ENCODE measurements around the gene HTRA3.

Gene HTRA3

GRCh38 chr4:8311101-8312068 is 41.8 kb downstream of the HTRA3 start:
- DNase-seq (ENCODE audit: low spot score): no peak

- no peak for DNase-seq (ENCODE audit: low spot score)
Measured at GRCh38 chr4:8312069-8312445, 42.5 kb downstream of the HTRA3 start.

- no peak for DNase-seq (ENCODE audit: low spot score)
Measured at GRCh38 chr4:8312976-8313375, 43.4 kb downstream of the HTRA3 start.

DNA sequence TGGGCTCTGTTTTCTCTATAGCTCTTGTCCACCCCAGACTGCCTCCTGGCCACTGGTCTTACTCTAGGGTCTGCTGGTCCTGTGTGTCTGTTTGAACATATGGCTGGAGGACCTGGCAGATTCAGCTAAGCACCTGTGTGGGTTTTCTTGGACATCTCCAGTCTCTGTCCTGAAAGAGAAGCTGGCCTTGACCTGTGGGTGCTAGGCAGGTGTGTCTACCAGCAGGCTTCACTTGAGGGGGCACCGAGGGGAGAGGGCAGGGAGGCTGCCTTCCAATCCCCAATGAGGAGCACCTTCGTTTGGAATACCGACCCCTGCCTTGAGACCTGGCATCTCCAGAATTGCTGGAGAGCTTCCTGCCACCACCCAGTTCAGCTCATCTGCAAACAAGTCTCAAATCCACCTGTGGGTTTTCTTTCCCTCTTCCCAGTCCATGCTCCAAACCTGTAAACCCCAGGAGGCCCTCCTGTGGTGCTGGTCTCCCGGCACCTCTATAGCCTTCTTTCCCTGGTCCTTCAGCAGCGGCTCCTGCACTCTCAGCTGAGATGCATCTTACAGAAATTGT is 45.2 kb downstream of the HTRA3 start:
- no peak for DNase-seq (ENCODE audit: low spot score)

GRCh38 chr4:8315435-8316250 is 46.1 kb downstream of the HTRA3 start:
- DNase-seq (ENCODE audit: low spot score): peak; percentile 21

GRCh38 chr4:8316251-8316771 is 46.8 kb downstream of the HTRA3 start:
- DNase-seq (ENCODE audit: low spot score): peak; percentile 7

DNA sequence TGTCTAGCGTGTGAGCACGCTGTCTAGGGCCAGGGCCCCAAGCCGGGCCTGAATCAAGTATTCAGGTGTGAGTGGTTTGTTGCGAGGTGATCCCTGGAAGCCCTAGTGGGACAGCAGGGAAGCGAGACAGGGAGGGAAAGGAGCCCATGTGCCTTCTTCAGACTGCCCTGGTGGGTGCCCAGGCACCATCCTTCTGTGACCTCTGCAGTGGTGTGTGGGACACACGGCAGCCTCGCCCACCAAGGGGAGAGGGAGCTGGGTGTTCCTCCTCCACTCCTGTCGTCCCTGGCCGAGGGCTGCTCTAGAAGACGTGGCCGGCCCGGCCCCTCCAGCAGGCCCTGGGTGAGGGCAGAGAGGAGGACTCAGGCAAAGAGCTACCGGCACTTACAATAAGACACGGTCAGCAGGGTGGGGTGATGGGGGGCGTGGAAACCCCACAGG is 47.4 kb downstream of the HTRA3 start:
- DNase-seq (ENCODE audit: low spot score): no peak

DNA sequence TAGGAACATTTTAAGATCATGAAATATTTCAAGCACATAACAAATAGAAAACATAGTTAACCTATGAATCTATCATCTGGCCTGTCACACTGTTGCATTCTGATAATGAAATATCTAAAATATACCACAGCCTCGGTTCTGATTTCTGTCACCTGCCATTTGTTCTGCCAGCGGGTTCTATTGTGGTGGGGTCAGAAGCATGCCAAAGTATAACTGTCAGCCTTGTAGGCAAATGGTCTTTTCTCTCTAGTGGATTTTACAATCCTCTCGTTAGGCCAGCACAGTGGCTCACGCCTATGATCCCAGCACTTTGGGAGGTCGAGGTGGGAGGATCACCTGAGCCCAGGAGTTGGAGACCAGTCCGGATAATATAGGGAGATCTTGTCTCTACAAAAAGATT is 47.9 kb downstream of the HTRA3 start:
- DNase-seq (ENCODE audit: low spot score): no peak

DNA sequence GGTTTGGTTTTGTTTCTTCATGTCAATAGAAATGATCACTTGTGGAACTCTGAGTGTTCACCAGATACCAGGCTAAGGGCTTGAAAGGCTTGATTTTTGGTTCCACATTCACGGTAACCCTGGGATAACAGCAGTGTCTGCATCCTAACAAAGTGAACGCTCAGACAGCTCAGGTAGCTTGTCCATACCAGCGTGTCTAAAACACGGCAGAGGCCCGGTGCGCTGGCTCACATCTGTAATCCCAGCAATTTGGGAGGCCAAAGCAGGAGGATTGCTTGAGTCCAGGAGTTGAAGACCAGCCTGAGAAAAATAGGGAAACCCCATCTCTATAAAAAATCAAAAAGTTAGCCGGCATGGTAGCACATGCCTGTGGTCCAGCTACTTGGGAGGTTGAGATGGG is 49.0 kb downstream of the HTRA3 start:
- DNase-seq (ENCODE audit: low spot score): no peak

GRCh38 chr4:8319061-8319460 is 49.5 kb downstream of the HTRA3 start:
- no peak for DNase-seq (ENCODE audit: low spot score)

- DNase-seq (ENCODE audit: low spot score): peak; percentile 74
Measured at GRCh38 chr4:8319731-8320385, 50.3 kb downstream of the HTRA3 start.

DNA sequence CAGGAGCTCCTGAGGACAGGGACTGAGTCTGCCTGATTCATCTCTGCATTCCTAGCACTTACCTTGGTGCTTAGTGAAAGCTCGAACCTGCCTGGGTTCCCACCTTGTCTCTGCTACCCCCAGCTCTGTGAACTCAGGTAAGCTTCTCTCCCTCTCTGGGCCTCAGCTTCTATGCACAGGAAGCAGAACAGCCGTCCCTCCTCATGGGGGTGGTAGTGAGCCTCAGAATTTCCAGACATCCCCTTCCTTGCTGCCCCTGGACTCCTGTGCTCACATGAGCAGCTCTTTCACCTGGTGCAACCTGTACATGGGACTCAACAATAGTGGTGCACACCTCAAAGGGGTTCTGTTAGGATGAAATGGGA is 50.8 kb downstream of the HTRA3 start:
- DNase-seq (ENCODE audit: low spot score): peak; percentile 5

- no peak for DNase-seq (ENCODE audit: low spot score)
Measured at GRCh38 chr4:8321220-8321619, 51.7 kb downstream of the HTRA3 start.

DNA sequence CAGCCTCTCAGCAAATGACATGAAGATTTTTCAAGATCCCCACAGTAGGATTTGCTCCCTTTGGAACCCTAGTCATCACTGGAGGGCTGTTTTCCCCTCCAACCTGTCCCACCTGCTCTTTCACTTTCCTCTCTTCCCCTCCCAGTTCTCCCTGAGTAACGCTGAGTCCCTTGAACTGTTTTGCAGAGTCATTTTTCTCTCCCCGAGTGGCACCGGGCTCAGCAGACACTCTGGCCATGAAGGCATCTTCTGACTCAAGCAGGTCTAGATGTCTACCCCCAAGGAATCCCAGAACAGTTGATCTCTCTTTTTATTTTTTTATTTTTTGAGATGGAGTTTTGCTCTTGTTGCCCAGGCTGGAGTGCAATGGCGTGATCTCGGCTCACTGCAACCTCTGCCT is 52.2 kb downstream of the HTRA3 start:
- DNase-seq (ENCODE audit: low spot score): no peak

DNA sequence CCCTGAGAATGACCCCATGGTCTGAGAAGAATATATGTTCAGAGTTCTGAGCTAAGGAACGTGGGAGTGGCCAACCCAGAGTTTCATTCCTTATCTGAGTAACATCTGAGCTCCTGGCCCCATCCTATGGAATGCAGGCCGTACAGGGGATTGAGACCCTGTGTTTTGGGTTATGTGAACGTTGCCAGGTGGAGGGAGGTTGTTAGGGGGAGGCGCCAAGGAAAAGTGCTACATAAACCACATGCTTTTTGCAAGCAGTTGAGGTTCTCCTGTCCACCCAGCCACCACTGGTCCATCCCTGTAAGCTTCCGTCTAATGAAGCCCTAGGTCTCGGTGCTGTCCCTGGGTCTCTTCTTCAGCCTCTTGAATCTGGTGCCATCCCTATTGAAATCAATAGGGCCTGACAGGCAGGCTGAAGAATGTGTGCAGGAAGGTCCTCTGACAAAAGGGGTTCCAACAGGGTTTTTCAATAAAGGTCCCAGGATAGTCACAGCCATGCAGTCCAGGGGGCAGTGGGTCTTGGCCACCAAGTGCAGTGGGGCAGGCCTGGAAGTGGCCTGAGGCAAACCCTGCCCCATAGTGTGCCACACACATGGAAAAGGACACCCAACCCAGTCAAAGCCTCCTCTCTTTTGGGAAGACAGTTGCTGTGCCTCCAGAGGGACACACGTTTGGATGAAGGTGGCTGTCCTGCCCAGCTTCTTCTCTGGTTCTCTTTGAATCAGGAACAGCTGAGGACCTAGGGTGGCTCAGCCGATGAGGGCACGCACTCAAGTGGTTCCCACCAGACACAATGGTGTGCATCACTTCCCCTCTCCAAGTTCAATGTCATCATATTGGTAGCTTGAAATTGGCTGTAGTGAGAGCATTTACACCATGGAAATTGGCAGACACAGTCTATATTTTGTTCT is 53.5 kb downstream of the HTRA3 start:
- no peak for DNase-seq (ENCODE audit: low spot score)

DNA sequence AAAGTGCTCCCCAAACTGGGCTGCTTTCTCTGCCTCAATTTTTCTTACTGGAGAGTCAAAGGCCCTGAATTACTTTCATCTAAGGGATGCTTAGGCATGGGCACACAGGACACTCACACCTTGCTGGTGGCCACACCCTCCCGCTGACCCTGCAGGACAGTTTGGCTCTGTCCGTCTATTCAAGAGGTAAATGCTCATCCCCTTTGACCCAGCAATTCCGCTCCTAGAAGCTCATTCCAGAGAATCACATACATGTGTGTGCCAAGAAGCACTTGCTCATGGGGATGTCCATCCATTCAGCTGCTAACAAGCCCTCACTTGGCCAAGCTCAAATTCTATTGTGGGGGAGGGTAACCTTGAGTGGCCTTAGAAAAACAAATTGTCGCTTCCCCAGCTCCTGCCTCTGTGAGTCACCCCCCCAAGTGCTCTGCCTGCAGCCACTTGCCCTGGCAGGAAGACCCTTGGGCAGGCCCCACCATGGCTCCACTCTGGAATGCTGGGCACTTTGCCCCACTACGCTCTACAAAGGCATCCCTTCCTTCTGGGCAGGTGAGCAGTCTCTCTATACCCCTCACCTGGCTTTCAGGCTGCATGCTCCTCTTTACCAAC is 54.5 kb downstream of the HTRA3 start:
- DNase-seq (ENCODE audit: low spot score): no peak

DNA sequence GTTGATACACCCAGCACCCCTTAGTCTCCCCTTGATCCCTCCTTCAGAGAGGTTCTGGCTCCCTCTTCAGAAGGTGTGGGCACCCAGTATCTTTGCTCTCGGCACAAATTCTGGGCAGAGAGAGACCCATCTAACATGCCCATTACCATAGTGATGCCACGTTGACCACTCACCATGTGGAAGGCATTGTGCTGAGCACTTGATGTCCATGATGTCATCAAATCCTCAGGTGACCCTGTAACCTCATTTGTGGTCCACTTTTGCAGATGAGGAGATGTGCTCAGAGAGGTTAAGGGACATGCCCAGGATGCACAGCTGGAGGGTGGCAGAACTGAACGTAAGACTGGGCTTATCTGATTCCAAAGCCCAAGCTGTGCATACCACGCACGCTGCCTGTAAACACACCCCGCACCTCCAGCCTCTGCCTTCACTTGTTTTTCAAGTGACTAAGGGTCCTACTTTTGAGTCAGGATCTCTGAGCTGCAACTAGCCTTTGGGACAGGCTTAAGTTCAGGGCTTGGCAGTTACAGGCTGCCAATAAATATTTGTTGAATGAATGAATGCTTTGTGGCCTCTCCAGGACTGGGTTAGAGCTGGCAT is 55.2 kb downstream of the HTRA3 start:
- DNase-seq (ENCODE audit: low spot score): no peak

DNA sequence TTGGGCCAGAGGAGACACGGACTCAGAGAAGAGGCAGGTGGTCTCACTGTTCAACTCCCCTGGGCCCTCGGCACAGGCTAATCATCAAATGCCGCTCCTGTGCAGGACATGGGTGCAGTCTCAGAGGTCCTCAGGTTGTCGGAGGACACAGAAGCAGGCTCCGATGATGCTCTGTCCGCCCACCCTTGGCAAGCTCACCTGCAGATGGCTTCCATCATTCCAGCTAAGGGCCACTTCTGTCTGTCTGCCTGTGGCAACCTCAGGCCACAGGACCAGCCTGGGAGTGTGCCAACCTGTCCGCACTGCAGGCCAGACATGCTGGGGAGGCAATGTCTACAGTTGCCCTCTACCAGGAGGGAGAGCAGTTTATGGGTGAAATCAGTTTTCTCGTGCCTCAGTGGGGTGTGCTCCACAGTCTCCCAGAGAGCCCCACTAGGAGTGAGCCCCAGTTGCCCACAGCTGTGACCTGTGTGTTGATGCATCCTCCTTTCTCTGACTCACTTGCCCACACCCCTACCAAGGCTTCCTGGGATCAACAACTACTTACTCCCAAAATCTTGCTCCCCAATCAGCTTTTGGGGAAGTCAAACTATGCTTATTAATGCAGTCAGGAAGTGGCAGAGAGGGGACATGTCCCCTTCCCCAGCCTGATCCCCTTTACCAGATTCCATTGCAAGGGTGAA is 55.9 kb downstream of the HTRA3 start:
- no peak for DNase-seq (ENCODE audit: low spot score)

- no peak for DNase-seq (ENCODE audit: low spot score)
Measured at GRCh38 chr4:8326206-8326605, 56.7 kb downstream of the HTRA3 start.

Measured in cerebellar cortex (tissue), 1 donor.